Activated B cell treated with CpG ODN at 0.5 μM for 24 hours (primary cell): Measurements from ENCODE around the gene NCS1. TPM values are rescaled to one million over a fixed set of nuclear protein-coding genes. Genes with fewer than 3 reads are reported as not detected.

Experiments used
- ATAC-seq: fragments of 200-7000 bp; cut with Tn5 transposase; one replicate; pipeline ENCODE4 v1.10.0; 2021; ENCODE audit warnings: low read depth, mild to moderate bottlenecking, moderate library complexity
- CTCF ChIA-PET: fragments of 350-600 bp; sonication (Branson Sonifier 250); formaldehyde crosslinking; loops from one replicate; lab custom pipeline; 2021; ENCODE audit warnings: antibody characterized with exemption; lab: Charles Lee
- POLR2A ChIA-PET: fragments of 350-600 bp; sonication (Branson Sonifier 250); formaldehyde crosslinking; loops from one replicate; lab custom pipeline; 2021; ENCODE audit warnings: antibody characterized with exemption; lab: Charles Lee
- DNase-seq: peaks from one replicate; pipeline ENCODE4 v3.0.0; 2022
- H3K27ac Mint-ChIP-seq: one replicate; pipeline ENCODE4 v1.8.0; 2020; ENCODE audit warnings: mixed read lengths
- H3K27me3 Mint-ChIP-seq: one replicate; pipeline ENCODE4 v1.8.0; 2021; ENCODE audit warnings: mixed read lengths
- H3K36me3 Mint-ChIP-seq: one replicate; pipeline ENCODE4 v1.8.0; 2021; ENCODE audit warnings: low read depth, mixed read lengths
- H3K4me1 Mint-ChIP-seq: one replicate; pipeline ENCODE4 v1.8.0; 2021; ENCODE audit warnings: mixed read lengths
- H3K4me3 Mint-ChIP-seq: one replicate; pipeline ENCODE4 v1.8.0; 2020; ENCODE audit warnings: mild to moderate bottlenecking, mixed read lengths
- H3K9me3 Mint-ChIP-seq: one replicate; pipeline ENCODE4 v1.8.0; 2020; ENCODE audit warnings: mixed read lengths
- intact Hi-C: fragments of 100-400 bp; cut with micrococcal nuclease; formaldehyde crosslinking; loops from one replicate; pipeline ENCODE4 v1.15.1; 2024
- total RNA-seq: library from RNA; stranded (reverse); gene quantifications from 2 replicates; pipeline ENCODE4 v1.2.3, GENCODE V29; 2022
- TF ChIP-seq, protein P1 (sequence below): fragments of 200-600 bp; IDR thresholded peaks from one replicate; pipeline ENCODE4 v1.8.0; 2022; ENCODE audit warnings: antibody characterized with exemption, mild to moderate bottlenecking

Gene NCS1
- total RNA-seq, 1 donor from 2014 or later: 0.24 TPM

DNA sequence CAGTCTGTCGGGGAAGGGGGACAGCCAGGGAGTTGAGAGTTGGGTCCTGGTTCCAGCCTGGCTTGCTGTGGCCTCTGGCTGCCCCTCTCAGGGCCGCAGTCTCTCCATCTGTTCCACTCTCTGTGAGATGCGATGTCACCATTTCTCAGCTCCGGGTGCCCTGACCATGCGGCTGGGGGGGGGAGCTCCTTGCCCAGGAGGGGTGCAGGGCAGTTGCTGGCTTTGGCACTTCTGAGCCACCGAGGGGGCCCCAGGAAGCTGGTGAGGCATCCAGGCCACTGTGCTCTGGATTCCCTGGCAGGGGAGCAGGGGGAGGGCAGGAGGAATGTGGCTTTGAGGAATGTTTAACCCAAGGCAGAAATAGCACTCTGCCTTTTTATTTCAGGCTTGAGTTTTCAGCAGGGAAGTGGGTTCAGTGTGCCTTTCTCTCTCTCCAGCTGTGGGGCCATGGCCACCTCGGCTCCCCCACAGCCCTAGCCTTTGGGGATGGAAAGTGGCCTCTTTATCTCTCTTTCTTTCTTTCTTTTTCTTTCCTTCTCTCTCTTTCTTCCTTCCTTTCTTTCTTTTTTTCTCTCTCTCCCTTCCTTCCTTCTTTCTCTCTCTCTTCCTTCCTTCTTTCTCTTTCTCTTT lies 11.0 kb downstream of the NCS1 start:
- CTCF ChIA-PET: no interaction called here
- TF ChIP-seq, protein P1, sequence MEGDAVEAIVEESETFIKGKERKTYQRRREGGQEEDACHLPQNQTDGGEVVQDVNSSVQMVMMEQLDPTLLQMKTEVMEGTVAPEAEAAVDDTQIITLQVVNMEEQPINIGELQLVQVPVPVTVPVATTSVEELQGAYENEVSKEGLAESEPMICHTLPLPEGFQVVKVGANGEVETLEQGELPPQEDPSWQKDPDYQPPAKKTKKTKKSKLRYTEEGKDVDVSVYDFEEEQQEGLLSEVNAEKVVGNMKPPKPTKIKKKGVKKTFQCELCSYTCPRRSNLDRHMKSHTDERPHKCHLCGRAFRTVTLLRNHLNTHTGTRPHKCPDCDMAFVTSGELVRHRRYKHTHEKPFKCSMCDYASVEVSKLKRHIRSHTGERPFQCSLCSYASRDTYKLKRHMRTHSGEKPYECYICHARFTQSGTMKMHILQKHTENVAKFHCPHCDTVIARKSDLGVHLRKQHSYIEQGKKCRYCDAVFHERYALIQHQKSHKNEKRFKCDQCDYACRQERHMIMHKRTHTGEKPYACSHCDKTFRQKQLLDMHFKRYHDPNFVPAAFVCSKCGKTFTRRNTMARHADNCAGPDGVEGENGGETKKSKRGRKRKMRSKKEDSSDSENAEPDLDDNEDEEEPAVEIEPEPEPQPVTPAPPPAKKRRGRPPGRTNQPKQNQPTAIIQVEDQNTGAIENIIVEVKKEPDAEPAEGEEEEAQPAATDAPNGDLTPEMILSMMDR: no peak
- intact Hi-C loops: no loop called here
- no peak for ATAC-seq
- H3K4me3 Mint-ChIP-seq: no peak overlapping the region
- no peak overlapping the region for H3K27ac Mint-ChIP-seq
- H3K9me3 Mint-ChIP-seq: no peaks in the 10 kb centered on the region
- DNase-seq: no peak
- POLR2A ChIA-PET: interaction anchor here (0.7 kb wide), 1 partner anchor 43 kb away, joined by 4 read pairs; no protein-coding TSS in a partner anchor
- no peaks in the 10 kb centered on the region for H3K4me1 Mint-ChIP-seq
- H3K27me3 Mint-ChIP-seq: peaks cover 10% of the 10 kb centered on the region
- no peaks in the 10 kb centered on the region for H3K36me3 Mint-ChIP-seq

DNA sequence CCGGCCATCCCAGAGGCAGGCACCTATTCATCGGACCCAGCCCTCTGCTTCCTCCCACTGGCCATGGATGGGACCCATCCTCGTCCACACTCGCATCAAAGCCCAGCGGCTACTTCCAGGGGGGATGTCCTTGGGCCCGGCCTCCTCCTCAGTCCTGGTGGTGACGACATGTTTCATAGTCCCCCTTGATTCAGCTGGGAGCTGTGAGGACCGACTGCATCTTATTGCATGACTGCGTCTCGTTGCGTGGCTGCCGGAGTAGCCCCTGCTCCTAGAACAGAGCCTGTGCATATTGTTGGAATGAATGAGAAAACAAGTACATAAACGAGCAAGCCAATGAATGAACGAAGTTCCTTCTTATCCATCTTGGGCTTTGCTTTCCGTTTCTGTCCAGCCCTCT lies 12.8 kb downstream of the NCS1 start:
- H3K36me3 Mint-ChIP-seq: no peaks in the 10 kb centered on the region
- no peak for DNase-seq
- ChIA-PET CTCF (no interaction called here), POLR2A (no interaction called here)
- H3K4me3 Mint-ChIP-seq: no peak overlapping the region
- H3K9me3 Mint-ChIP-seq: no peaks in the 10 kb centered on the region
- H3K4me1 Mint-ChIP-seq: no peaks in the 10 kb centered on the region
- no peak for ATAC-seq
- intact Hi-C loops: no loop called here
- TF ChIP-seq, protein P1: no peak
- H3K27me3 Mint-ChIP-seq: peaks cover 10% of the 10 kb centered on the region
- H3K27ac Mint-ChIP-seq: no peak overlapping the region

DNA sequence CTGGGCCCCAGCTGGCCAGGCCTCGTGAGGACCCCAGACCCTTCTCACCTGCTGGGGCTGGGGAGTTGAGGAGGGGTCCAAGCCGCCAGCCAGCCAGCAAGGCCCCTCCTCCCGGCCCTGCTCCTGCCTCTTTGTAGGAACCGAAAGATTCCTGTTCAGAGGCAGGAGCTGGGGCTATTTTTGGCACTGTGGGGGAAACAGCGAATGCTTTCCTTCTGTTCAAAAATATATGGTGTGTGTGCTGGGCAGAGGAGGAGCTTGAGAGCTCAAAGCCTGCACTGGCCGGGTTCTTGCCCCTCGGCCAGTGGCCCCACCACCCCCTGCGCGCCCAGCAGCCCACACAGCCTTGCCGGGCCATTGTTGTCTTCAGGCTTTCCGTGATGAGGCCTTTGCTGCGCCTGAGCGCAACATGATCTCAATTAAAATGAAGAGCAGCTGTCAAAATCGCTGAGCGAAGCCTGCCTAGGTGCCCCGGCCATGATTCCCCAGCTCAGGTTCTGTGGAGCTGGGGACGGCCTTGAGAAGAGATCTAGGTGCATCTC lies 13.4 kb downstream of the NCS1 start:
- POLR2A ChIA-PET: no interaction called here
- no peaks in the 10 kb centered on the region for H3K9me3 Mint-ChIP-seq

DNA sequence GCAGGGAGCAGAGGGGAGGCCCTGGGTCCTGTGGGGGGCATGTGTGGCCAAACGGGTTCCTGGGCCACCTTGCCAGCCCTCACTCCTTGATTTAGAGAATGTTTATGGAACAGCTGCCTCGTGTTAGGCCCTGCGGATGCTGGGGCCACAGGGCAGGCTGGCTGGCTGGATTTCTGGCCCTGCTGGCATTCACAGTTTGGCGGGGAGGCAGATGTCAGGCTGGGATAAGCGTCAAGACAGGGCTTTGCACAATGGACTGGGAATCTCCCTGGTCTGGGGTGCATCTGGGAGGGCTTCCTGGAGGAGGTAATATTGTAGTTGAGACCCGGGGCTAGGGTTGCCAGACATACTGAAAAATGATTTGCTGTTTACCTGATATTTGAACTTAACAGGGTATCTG lies 13.8 kb downstream of the NCS1 start:
- peaks cover 10% of the 10 kb centered on the region for H3K27me3 Mint-ChIP-seq
- H3K36me3 Mint-ChIP-seq: no peaks in the 10 kb centered on the region
- H3K4me1 Mint-ChIP-seq: no peaks in the 10 kb centered on the region
- POLR2A ChIA-PET: no interaction called here
- CTCF ChIA-PET: interaction anchor here (1.1 kb wide), 1 partner anchor 79 kb away, joined by 4 read pairs; no protein-coding TSS in a partner anchor
- TF ChIP-seq, protein P1: no peak
- intact Hi-C loops: no loop called here
- no peak overlapping the region for H3K27ac Mint-ChIP-seq
- no peak for DNase-seq
- ATAC-seq: no peak
- no peaks in the 10 kb centered on the region for H3K9me3 Mint-ChIP-seq
- H3K4me3 Mint-ChIP-seq: no peak overlapping the region

More for the DNA sequence above, 13.4 kb downstream of the NCS1 start:
- peaks cover 10% of the 10 kb centered on the region for H3K27me3 Mint-ChIP-seq
- H3K4me1 Mint-ChIP-seq: no peaks in the 10 kb centered on the region
- CTCF ChIA-PET: interaction anchor here (1.1 kb wide), 1 partner anchor 79 kb away, joined by 4 read pairs; no protein-coding TSS in a partner anchor
- TF ChIP-seq, protein P1: no peak
- H3K36me3 Mint-ChIP-seq: no peaks in the 10 kb centered on the region
- intact Hi-C loops: no loop called here
- no peak overlapping the region for H3K27ac Mint-ChIP-seq
- H3K4me3 Mint-ChIP-seq: no peak overlapping the region
- DNase-seq (no peak), ATAC-seq (no peak)

DNA sequence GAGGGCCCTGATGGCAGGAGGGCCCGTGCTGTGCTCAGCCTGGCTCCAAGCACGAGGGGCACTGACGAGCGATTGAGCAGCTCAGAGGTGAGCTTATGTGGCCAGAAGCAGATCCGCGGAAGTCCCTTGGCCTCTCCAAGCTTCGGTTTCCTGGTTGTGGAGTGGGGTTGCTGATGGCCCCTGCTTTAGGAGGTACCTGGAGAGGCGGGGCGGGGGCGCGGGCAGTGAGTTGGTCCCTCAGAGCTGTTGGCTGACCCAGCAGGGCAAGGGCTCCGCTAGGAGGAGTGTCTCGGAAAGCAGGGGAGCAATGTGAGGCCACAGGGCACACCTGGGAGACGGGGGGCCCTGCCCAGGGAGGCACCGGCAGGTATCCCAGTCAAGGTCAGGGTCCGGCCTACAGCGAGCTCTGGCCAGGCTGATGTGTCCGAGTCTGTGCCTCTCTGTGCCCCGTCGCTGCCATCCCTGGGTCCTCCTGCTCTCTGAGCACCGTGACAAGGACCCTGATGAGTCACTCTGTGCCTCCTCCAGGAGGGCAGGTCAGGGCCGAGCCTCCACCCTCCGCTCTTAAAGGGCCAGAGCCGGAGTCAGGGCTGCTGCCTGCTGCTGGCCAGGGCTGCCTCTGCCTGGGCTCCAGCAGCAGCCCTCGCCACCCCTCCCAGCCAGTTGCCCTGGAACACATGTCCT lies 14.8 kb downstream of the NCS1 start:
- Mint-ChIP-seq H3K36me3 (no peaks in the 10 kb centered on the region), H3K27ac (no peak overlapping the region), H3K4me1 (no peaks in the 10 kb centered on the region), H3K9me3 (no peaks in the 10 kb centered on the region), H3K27me3 (peaks cover 10% of the 10 kb centered on the region), H3K4me3 (no peak overlapping the region)
- no peak for ATAC-seq
- ChIA-PET POLR2A (no interaction called here), CTCF (interaction anchor here (1.1 kb wide), 1 partner anchor 80 kb away, joined by 4 read pairs; no protein-coding TSS in a partner anchor)
- intact Hi-C loops: no loop called here
- DNase-seq: no peak
- TF ChIP-seq, protein P1: no peak
